Activated CD8-positive, alpha-beta memory T cell treated with anti-CD3 and anti-CD28 coated beads, Interleukin-2, amount 50 U/mL, for 1 hour (primary cell): Measurements from ENCODE around the gene SLC35E1.

Source experiments
- DNase-seq: peaks from one replicate; pipeline ENCODE4 v3.0.0-alpha.2; 2020; ENCODE audit errors: extremely low read depth

Gene SLC35E1

DNA sequence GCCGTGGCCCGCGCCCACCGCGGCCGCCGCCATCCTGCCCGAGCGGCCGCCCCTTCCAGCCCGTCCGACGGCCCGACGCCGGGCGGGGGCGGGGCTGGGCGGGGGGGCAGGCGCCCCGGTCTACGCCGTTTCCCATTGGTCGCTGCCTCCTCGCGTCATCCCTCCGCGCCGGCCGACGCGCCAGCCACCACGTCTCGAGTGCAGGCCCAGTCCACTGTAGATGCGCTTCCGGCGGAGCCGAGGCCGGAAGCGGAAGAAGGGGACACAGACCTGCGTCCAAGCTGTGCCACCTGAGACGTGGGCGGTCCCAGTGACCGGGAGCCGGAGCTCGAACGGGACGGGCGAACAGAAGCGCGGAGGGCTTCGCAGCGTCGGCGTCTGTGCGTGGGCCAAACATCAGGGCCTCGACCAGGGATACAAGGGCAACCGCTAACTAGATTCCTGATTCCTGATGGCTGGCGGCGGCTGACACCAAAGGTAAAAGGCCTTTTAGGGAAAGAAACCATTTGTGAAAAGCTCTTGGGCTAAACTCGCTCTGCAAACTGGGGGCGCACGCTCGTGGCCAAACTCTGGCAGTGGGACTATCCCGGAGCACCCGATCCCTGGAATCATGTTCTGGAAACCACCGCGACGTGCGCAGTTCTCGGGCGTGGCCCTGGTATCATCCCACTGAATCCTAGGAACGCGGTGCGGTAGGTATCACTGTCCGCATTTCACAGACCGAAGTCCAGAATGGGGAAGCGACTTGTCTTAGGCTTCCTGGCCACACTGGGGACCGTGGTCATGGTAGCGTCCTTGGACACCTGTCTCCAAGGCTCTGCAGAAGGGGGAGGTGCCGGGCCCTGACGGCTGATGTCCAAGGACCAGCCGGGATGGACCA lies at the start of gene SLC35E1:
Gene SLC35E1 (minus strand): TSS at position 84 of the 880 bp plus-strand sequence. CDS start 51 bp downstream, at position 33.
- peak; percentile 60 for DNase-seq

DNA sequence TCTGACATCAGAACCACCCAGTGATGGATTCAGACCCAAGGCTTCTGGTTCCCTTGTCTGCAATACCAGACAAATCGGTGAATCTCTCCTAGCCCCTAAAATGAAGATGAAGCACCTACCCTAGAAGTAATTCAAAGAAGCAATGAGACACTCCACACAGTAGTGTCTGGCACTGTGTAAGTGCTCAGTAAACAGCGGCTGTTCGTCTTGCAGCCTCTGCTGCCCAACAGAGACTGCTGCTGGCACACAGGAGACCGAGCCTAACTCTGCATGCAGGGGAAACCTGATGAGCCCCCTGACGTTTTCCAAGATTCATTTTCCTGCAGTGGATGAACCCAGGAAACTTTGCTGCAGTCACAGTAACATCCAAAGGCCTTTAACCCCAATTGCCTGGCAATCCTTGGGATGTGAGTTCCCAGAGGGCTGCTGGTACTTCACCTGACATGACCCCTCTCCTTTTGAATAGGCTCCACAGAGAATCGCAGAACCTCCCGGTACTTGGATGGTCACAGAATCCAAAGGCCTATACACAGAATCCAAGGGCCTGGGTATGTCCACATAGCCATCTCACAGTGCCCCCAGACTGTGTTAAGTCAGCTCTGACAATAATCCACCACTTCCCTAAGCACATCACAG lies 49.1 kb upstream of the SLC35E1 start:
- no peak for DNase-seq

DNA sequence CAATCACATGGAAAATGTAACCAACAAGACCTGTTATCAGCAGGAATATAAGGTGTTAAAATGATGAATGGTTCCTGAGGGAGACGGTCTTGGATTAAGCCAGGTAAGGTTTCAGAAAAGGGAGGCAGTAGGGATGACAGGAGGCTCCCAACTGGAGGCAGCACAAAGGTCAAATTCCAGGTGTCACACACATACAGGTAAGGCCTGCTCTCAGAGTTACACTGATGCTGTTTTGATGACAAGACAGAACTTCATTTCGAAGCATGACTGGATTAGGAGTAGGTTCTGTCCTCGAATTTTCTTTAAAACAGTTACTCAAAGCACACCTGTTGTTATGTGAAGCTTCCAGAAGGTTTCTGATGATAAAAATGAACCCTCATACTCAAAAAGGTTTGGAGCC lies 48.4 kb upstream of the SLC35E1 start:
- DNase-seq = no peak

DNA sequence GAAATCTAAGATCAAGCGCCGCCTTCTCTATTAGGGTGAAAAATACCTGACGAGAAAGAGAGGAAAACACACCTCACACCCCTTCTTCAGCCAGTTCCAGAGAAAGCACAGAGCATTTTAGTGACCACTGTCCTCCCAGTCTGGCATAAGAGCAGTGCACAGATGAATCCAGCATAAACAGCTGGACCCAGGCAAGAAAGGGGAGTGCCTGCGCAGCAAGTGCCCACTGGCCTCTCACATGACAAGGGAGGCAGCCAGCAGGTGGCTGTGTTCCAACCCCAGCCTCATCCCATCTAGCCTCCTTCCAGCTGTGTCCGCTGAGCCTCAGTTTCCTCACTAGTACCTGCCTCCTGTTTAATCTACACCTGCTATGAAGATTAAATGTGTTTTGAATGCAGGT lies 47.8 kb upstream of the SLC35E1 start:
- no peak for DNase-seq

DNA sequence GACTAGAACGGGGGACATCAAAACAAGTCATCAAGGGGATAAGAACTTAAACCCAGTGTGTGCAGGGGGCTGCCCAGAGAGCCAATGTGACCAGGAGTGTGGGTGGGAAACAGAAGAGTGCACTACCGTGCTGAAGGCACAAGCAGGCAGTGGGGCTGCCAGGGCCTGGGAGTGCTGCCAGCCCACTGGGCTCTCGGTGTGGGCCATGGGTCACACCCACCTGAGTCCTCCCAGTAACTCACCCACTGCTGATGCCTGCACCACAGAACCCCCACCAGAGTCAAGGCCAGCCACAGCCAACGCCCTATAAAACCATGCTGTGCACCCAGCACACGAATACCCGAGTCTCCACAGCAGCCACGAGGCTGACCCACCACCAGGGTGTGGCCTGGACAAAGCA lies 47.2 kb upstream of the SLC35E1 start:
- no peak for DNase-seq

DNA sequence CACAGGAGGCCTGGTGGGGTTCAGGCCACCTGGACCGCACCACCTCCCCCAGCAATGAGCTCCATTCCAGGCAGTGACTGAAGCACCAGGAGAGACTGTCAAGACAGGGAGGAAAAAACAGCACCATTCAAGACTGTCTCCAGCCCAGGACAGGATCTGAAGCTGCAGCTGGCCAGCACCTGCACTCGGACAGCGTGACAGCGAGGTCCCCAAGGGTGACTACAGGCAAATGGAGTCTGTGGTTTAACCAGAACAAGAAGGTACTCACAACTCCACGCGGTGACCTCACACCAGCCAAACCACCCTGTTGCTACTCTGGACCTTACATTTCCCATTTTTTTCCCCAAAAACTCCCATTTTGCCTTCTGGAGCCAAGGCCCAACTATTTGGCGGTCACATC lies 46.0 kb upstream of the SLC35E1 start:
- no peak for DNase-seq

DNA sequence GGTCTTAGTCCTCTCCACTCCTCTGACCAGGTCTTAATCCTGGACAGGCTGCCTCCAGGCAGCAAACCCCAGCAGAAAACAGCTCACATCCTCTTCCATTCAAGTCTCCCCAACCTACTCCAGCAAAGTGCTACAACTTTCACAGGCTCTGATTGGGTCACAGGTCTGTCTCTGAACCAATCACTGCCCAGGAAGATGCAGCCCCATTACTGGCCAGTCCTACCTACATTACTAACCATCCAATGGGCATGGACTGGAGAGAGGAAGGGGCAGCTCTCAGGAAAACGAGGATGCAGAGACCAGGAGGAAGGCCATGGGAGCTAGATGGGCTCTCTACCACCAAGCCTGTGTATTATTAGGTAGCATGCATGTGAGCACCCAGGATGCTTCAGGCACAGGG lies 43.6 kb upstream of the SLC35E1 start:
- DNase-seq = no peak

DNA sequence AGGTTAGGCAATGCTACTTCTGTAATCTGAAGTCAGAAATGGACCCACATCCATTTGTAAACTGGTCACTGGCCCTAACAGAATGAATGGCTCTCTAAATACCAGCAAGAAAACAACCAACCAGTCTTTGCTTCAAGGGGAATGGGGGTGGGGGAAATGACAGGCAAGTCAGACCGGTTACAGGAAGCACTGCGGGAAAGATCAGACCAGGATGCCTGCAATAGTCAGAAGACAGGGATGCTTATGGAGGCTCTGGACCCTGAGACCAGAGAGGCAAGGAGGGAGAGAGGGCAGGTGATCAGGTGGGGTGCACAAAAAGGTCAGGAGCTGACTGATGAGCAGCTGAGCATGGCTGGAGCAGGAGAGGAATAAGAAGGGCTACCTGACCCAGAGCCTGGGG lies 42.7 kb upstream of the SLC35E1 start:
- DNase-seq = no peak

DNA sequence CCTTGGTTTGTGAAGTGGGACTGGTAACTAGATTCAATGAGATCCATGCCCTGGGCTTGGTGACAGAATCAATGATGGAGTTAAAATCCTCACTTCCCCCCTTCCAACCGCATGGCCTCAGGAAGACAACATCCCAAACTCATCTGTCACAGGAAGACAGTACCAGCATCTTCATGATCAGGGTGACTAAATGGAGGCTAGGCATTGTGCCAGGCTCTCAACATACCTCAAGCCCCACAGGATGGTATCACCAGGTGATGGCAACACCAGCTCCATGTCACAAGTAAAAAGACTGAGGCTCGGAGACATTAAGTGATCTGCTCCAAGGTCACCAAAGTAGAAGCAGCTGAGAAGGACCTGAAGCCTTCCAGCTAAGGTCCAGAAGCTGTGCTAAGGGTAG lies 41.6 kb upstream of the SLC35E1 start:
- no peak for DNase-seq

DNA sequence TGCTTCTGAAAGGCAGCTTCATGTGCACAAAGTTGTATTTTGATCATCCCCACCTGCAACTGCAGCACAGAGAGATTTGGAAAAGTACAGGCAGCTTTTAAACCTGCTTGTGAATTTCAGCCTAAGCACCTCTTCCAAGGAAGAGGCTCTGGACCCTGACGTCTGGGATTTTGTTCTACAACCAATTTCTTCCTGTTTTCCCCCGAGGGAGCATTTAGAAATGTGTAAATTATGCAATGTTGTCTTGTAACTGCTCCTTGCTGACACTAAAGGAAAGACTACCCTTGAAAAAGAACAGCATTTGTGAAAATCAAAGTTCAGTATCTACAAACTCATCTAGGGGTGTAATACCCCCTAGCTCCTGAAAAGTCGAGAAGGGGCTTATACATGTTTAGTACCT lies 40.4 kb upstream of the SLC35E1 start:
- no peak for DNase-seq

DNA sequence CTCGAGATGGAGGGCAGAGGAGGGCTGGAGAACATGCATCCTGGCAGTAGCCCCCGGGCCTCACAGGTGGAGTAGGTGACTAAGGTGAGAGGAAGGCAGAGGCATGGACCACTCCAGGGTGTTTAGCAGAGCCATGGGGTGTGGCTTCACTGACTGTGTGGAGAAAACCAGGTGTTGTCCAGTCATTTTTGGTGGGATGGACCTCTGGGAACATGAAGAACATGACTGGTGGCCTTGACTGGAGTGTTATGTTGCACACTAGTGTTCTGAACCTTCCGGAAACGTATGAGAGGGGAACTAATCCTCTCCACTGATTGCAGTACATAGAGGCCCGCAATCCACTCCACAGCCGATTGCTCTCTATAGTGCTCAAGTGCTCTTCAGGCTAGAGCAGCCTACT lies 38.9 kb upstream of the SLC35E1 start:
- no peak for DNase-seq

DNA sequence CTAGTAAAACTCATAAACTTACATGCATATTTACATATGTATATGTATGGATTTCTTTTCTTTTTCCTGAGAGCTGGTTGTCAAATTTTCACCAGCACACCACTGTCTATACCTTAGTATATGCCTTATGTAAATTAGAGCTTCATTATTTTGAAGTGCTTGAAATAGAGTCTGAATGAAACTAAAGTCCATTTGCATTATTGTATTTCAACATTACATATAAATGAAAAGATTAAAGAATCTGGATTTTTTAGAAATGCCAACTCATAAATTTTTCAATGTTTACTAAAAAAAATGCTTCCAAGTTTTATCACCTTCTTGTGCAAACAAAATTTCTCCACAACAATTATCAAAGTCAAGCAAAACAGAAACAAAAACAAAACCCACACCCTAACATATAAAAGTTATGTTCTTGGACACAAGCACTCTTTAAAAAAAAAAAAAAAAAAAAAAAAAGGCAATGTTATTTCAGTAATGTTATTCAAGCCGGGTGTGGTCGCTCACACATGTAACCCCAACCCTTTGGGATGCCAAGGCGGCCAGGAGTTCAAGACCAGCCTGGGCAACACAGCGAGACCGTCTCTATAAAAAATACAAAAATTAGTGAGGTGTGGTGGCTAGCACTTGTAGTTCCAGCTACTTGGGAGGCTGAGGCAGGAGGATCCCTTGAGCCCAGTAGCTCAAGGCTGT lies 37.4 kb upstream of the SLC35E1 start:
- no peak for DNase-seq

DNA sequence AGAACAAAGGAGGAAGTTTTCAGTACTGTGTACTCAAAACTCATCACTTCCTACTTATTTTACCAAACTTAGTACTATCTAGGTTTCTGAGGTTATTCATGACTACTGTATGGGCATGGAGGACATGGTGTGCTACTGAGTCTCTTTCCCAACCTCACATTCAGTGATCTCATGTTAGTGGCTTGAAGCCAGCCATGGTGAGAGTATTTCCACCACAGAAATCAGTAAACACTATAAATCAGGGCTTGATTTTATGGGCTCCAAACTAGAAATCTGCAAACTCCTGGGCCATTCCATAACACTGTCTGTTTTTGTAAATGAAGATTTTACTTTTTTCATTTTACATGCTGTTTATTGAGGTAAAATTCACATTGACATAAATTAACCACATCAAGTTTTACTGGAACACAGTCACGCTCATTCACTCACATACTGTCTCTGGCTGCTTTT lies 36.1 kb upstream of the SLC35E1 start:
- DNase-seq = no peak

DNA sequence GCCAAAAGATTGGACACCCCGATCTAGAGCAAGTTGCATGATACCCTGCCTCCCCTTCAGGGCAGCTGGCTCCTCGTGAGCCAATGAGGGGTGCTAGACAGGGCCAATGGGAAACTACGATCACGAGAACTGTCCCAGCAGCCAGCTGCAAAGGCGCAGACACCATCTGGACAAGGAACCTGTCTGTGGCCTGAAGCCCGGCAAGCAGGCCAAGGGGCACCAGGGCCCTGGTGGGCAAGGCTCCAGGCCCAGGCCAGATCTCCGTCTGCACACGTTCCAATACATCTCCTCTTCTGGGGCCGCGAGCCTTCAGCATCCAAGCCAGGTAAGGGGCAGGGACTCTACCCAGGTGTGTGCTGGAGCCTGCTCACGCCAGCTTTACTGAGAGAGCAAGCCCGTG lies 35.6 kb upstream of the SLC35E1 start:
- DNase-seq = no peak

DNA sequence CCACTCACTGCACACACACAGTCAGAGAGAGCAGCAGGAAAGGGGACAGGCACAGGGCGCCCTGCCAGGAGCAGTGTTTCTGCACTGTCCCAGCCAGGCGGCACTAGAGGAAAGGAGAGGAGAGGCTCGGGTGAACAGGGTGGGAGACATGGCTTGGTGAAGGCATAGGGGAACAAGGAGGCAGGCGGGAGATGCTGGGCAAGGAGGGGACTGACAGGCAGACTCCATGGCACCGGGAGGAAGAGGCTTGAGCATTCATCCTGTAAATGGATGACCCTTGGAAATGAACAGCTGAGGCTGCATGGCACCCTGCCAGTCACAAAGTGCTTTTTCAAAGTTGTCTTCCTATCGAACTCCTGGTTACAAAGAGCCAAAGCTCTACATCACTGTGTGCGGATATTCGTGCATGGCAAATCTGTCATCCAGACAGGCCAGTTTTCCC lies 33.4 kb upstream of the SLC35E1 start:
- DNase-seq = no peak

DNA sequence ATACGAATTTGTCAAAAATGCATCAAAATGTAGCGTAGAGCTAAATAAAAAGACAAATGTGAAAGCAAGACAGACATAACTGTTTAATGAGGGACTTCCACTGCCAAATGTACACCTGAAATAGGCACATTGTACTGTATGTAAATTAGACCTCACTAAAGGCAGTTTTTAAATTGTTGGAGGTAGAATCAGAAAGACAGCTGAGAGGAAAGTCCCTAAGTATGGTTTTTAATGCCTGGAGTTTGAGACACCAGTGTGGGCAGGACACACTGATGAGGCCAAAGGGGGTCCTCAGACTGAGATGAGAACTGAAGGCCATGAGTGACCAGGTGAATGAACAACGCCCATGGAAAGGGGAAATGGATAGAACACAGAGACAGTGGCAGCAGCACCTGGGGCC lies 32.9 kb upstream of the SLC35E1 start:
- DNase-seq = no peak

DNA sequence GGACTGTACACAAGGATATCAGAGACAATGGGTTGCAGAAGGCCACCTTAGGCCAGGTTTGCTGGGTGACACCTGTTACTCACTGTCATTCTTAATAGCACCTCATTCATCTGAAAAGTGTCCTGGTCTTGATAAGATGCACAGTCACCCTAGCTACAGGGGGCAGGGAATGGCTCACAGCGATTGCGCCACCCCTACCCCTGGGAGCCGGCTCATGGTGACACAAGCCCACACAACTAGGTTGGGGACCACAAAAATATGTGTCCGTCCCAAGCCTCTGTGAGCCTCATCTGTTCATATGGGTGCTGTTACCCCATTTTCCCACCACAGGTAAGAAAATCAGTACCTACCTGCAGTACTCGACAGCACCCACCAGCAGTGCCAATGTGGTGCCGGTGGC lies 32.4 kb upstream of the SLC35E1 start:
- DNase-seq = no peak

DNA sequence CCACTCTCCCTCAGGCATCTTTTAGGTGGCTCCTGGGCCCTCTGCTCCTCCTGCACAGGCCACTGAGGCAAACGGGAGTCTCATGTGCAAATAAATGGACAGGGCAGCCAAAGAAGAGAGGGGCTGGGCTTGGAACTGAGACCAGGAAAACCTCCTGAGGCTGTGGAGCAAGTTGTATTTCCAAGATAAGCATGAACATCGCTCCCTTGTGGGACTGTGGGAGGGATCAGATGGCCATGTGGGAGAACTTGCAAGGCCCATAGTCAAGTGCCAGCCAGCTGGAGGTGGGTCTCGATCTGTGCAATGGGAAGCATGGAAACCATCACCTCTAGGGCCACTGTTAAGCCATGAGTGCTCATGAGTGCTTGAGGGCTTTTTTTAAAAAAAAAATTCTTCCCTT lies 30.9 kb upstream of the SLC35E1 start:
- DNase-seq = no peak

DNA sequence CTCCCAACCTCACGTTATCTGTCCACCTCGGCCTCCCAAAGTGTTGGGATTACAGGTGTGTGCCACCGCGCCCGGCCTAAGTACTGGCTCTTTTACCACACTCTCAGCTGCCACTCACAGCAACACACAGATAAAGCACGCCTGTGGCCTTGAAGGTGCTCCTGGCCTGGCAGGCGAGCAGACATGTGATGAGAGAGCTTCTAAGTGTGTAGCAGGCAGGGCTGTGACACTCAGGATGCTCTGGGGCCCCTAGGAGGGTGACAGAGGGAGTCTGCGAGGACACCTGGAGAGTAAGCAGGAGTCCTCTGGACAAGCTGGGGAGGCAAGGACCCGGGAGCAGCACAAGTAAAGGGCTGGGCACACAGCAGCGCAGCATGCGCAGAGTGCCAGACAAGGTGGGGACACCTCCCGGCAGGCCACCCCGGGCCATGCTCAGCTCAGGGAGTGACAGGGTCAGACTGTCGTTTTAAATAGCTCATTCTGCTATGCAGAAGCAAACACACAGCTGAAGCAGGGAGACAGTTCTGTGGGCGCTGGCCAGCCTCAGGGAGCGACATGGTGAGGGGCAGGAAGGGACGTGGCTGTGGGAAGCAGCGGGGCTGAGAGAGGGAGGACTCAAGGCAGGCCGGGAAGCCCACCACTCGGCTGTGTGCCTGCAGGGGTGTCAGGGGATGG lies 29.3 kb upstream of the SLC35E1 start:
- no peak for DNase-seq

DNA sequence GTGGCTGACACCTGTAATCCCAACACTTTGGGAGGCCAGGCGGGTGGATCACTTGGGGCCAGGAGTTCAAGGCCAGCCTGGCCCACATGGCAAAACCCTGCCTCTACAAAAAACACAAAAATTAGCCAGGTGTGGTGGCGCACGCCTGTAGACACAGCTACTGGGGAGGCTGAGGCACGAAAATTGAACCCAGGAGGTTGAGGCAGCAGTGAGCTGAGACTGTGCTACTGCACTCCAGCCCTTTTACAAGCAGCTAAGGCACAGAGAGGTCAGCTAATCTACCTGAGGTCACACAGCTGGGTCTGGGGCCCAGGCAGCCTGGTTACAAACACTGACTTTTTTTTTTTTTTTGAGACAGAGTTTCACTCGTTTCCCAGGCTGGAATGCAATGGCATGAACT lies 28.6 kb upstream of the SLC35E1 start:
- no peak for DNase-seq

DNA sequence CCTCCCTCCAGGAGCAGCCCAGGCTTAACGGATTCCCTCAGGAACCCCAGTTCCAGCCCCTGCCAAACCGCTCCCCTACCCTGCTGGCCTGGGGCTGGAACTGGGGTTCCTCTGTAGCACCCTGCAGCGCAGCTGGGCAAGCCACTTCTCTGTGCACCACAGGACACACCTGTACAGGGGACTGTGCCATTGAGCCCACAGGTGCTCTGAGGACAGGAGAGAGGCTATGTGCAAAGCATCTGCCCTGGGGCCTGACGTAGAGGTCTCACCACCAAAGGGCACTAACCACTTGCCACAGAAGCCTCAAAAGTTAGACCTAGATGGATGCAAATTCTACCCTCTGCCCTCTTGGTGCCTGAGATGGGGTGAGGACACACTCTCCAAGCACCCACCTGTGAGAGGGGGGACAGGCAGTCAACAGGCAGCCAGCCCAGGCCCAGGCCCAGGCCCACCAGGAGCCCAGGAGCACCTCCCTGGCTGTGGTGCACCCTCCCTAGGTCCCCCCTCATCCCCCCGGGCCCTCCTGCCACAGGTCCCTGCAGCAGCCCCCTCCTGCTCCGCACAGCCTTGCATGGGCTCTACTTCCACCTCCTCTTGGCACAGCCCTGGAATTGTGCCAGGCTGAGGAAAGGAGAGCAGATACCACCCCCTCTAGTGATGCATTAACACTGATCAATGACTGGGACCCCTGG lies 27.6 kb upstream of the SLC35E1 start:
- DNase-seq = no peak

DNA sequence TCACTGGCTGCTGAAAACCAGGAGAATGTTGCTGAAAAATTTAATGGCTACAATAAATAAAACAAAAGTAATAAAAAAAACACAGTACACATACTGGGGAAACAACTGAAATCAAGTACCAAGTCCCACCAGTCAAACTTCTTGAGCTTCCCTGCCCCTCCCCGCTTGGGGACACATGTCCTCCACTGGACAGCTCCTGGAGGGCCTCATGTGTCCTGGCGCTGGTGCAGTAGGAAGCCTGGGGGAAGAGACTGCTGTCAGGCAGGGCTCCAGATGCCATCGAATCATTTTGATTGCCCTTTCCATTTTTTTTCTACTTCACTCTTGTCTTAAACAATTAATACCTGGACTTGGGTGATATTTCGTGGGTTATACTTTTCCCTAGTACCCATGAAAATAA lies 26.6 kb upstream of the SLC35E1 start:
- DNase-seq = no peak
